ENCODE measurements around the gene PDE11A.

PDE11A gene

DNA sequence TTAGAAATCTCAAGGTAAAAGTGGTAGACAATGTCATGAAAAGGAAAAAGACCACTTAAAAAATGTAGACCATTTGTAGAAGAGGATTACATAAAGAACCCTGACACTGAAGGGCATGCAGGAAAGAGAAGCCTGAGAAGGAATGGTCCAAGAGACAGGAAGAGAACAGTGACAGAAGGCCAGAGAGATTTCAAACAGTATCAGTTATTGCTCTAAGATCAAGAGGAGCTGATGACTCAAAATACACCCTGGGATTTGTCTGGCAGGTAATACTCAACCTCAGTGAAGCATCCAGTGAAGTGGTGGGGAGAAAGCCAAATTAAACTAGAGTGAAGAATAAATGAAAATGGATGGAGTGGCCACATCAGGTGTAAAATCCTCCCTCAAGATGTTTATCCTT, 100.5 kb downstream of the PDE11A start:
- Histone ChIP-seq H3K36me3 (ENCODE audit: low read length) (no peaks in the 10 kb centered on the region), H3K9me2 (replicated peaks; ENCODE audit: insufficient read depth, low read length) (no peaks in the 10 kb centered on the region), H3K4me2 (ENCODE audit: low read depth, low read length, poor library complexity, severe bottlenecking) (no peak overlapping the region), H3K79me2 (ENCODE audit: insufficient read depth, low read length) (no peaks in the 10 kb centered on the region), H4K20me1 (ENCODE audit: low read depth, low read length) (no peaks in the 10 kb centered on the region), H3K27me3 (ENCODE audit: low read length) (no peaks in the 10 kb centered on the region), H3K27ac (ENCODE audit: low read depth, low read length) (no peak overlapping the region), H3K9me3 (ENCODE audit: insufficient read depth, low read length) (no peaks in the 10 kb centered on the region), H2AFZ (ENCODE audit: low read depth, low read length, severe bottlenecking) (no peak overlapping the region), H3K4me3 (ENCODE audit: insufficient read depth, low read length, poor library complexity, severe bottlenecking) (no peak overlapping the region), H3F3A (ENCODE audit: insufficient read depth) (no peaks in the 10 kb centered on the region), H3K9ac (ENCODE audit: low read length) (no peak overlapping the region)
- TF ChIP-seq EZH2phosphoT487 (conservative IDR thresholded peaks at IDR 0.05; ENCODE audit: low read length): no peak
- no peak for TF ChIP-seq CTCF (IDR thresholded peaks at IDR 0.05; ENCODE audit: insufficient read depth, low read length, poor library complexity, severe bottlenecking)

GRCh38 chr2:177970670-177971454, 101.7 kb downstream of the PDE11A start:
- Histone ChIP-seq H3K4me2 (ENCODE audit: low read depth, low read length, poor library complexity, severe bottlenecking) (no peak overlapping the region), H3K27me3 (ENCODE audit: low read length) (no peaks in the 10 kb centered on the region), H3K9ac (ENCODE audit: low read length) (no peak overlapping the region), H3K79me2 (ENCODE audit: insufficient read depth, low read length) (no peaks in the 10 kb centered on the region), H2AFZ (ENCODE audit: low read depth, low read length, severe bottlenecking) (no peak overlapping the region), H3K9me2 (replicated peaks; ENCODE audit: insufficient read depth, low read length) (no peaks in the 10 kb centered on the region), H4K20me1 (ENCODE audit: low read depth, low read length) (no peaks in the 10 kb centered on the region), H3F3A (ENCODE audit: insufficient read depth) (no peaks in the 10 kb centered on the region), H3K4me3 (ENCODE audit: insufficient read depth, low read length, poor library complexity, severe bottlenecking) (no peak overlapping the region), H3K9me3 (ENCODE audit: insufficient read depth, low read length) (no peaks in the 10 kb centered on the region), H3K36me3 (ENCODE audit: low read length) (no peaks in the 10 kb centered on the region), H3K27ac (ENCODE audit: low read depth, low read length) (no peak overlapping the region)
- TF ChIP-seq EZH2phosphoT487 (conservative IDR thresholded peaks at IDR 0.05; ENCODE audit: low read length): no peak
- no peak for TF ChIP-seq CTCF (IDR thresholded peaks at IDR 0.05; ENCODE audit: insufficient read depth, low read length, poor library complexity, severe bottlenecking)

GRCh38 chr2:177964892-177965291, 107.7 kb downstream of the PDE11A start:
- no peaks in the 10 kb centered on the region for H3K27me3 ChIP-seq (ENCODE audit: low read length)
- H3K9me2 ChIP-seq (replicated peaks; ENCODE audit: insufficient read depth, low read length): no peaks in the 10 kb centered on the region
- H4K20me1 ChIP-seq (ENCODE audit: low read depth, low read length): no peaks in the 10 kb centered on the region
- no peak overlapping the region for H3K9ac ChIP-seq (ENCODE audit: low read length)
- no peaks in the 10 kb centered on the region for H3F3A ChIP-seq (ENCODE audit: insufficient read depth)
- TF ChIP-seq EZH2phosphoT487 (conservative IDR thresholded peaks at IDR 0.05; ENCODE audit: low read length): no peak
- no peak for TF ChIP-seq CTCF (IDR thresholded peaks at IDR 0.05; ENCODE audit: insufficient read depth, low read length, poor library complexity, severe bottlenecking)
- no peak overlapping the region for H3K27ac ChIP-seq (ENCODE audit: low read depth, low read length)
- no peak overlapping the region for H3K4me2 ChIP-seq (ENCODE audit: low read depth, low read length, poor library complexity, severe bottlenecking)
- H3K79me2 ChIP-seq (ENCODE audit: insufficient read depth, low read length): no peaks in the 10 kb centered on the region
- H2AFZ ChIP-seq (ENCODE audit: low read depth, low read length, severe bottlenecking): no peak overlapping the region
- no peaks in the 10 kb centered on the region for H3K9me3 ChIP-seq (ENCODE audit: insufficient read depth, low read length)
- no peaks in the 10 kb centered on the region for H3K36me3 ChIP-seq (ENCODE audit: low read length)
- no peak overlapping the region for H3K4me3 ChIP-seq (ENCODE audit: insufficient read depth, low read length, poor library complexity, severe bottlenecking)

Data from SU-DHL-6 (cell line).